Ascending aorta (tissue), 2 donors: Measurements from ENCODE around the gene GALNT17. TPM values are rescaled to one million over a fixed set of nuclear protein-coding genes. Genes with fewer than 3 reads are reported as not detected.

Source experiments
- DNase-seq, 2 donors: peaks; one replicate each; pipeline ENCODE4 v3.0.0-alpha.2; 2019; ENCODE audit warnings: low spot score in 2 of 2
- H3K27ac ChIP-seq, 2 donors: fragments of 200-600 bp; sonication (generic); one replicate each; pipeline ENCODE4 v1.5.1; 2016 to 2017; ENCODE audit warnings: mild to moderate bottlenecking in 1 of 2
- H3K27me3 ChIP-seq: fragments of 200-600 bp; sonication (generic); one replicate; pipeline ENCODE4 v1.5.1; 2017
- H3K36me3 ChIP-seq, 2 donors: fragments of 200-600 bp; sonication (generic); one replicate each; pipeline ENCODE4 v1.5.1; 2016
- H3K4me1 ChIP-seq, 2 donors: fragments of 200-600 bp; sonication (generic); one replicate each; pipeline ENCODE4 v1.5.1; 2016 to 2017; ENCODE audit warnings: mild to moderate bottlenecking in 1 of 2
- H3K4me3 ChIP-seq, 2 donors: fragments of 200-600 bp; sonication (generic); one replicate each; pipeline ENCODE4 v1.5.1; 2016 to 2017; ENCODE audit warnings: mild to moderate bottlenecking in 1 of 2
- H3K9me3 ChIP-seq, 2 donors: fragments of 200-600 bp; sonication (generic); one replicate each; pipeline ENCODE4 v1.5.1; 2016
- intact Hi-C: fragments of 100-400 bp; cut with DNase I; formaldehyde crosslinking; loops from one replicate; pipeline ENCODE4 v1.15.1; 2023
- total RNA-seq: library from RNA; depleted of rRNA; stranded (reverse); fragments of >200 nt; gene quantifications from one replicate; pipeline ENCODE4 v1.1.0, GENCODE V29; 2016
- TF ChIP-seq, protein P1 (sequence below), 3 experiments: fragments of 200-600 bp in 2 of 3; fragments of 450-650 bp in 1 of 3; sonication (generic) in 2 of 3; IDR thresholded peaks; one replicate each; pipeline ENCODE4 v1.5.1; 2016 to 2019; ENCODE audit warnings: antibody characterized with exemption in 3 of 3, mild to moderate bottlenecking in 1 of 3, moderate library complexity in 1 of 3

The GALNT17 gene
- total RNA-seq, 1 donor from 2014 or later, result 29.8 TPM

DNA sequence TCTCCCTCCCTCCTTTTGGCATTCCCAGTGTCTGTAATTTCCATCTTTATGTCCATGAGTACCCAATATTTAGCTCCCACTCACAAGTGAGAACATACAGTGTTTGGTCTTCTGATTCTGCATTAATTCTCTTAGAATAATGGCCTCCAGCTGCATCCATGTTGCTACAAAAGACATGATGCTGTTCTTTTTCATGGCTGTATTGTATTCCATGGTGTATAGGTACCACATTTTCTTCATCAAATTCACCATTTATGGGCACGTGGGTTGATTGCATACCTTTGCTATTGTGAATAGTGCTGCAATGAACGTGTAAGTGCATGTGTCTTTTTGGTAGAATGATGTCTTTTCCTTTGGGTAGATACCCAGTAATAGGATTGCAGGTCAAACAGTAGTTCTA, 576.8 kb downstream of the GALNT17 start:
- Histone ChIP-seq H3K27ac (no peak overlapping the region), H3K4me1 (no peaks in the 10 kb centered on the region), H3K36me3 (peaks cover 0 to 3% of the 10 kb centered on the region in 2 donors), H3K4me3 (no peak overlapping the region), H3K27me3 (no peaks in the 10 kb centered on the region), H3K9me3 (no peaks in the 10 kb centered on the region)
- DNase-seq, result no peak
- TF ChIP-seq, protein P1, sequence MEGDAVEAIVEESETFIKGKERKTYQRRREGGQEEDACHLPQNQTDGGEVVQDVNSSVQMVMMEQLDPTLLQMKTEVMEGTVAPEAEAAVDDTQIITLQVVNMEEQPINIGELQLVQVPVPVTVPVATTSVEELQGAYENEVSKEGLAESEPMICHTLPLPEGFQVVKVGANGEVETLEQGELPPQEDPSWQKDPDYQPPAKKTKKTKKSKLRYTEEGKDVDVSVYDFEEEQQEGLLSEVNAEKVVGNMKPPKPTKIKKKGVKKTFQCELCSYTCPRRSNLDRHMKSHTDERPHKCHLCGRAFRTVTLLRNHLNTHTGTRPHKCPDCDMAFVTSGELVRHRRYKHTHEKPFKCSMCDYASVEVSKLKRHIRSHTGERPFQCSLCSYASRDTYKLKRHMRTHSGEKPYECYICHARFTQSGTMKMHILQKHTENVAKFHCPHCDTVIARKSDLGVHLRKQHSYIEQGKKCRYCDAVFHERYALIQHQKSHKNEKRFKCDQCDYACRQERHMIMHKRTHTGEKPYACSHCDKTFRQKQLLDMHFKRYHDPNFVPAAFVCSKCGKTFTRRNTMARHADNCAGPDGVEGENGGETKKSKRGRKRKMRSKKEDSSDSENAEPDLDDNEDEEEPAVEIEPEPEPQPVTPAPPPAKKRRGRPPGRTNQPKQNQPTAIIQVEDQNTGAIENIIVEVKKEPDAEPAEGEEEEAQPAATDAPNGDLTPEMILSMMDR (IDR thresholded peaks at IDR 0.05), result no peak
- intact Hi-C loops, result no loop called here

DNA sequence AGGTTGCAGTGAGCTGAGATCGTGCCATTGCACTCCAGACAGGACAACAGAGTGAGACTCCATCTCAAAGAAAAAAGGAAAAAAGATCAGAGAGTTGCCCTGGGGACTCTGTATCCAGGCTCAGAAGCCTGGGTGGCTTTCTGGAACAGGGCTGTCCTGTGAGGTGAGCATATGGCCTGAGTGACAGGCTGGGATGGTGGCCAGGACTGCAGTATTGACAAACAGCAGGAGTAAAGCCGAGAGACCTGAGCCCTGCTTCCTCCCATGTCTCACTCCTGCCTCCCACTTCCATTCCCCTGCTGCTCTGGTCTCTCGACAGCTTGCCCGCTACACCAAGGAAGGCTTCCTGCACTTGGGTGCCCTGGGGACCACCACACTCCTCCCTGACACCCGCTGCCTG, 578.5 kb downstream of the GALNT17 start:
- TF ChIP-seq, protein P1 (IDR thresholded peaks at IDR 0.05), result no peak
- no peaks in the 10 kb centered on the region for H3K9me3 ChIP-seq
- intact Hi-C loops, result no loop called here
- no peak overlapping the region for H3K27ac ChIP-seq
- H3K4me1 ChIP-seq, result no peaks in the 10 kb centered on the region
- no peak for DNase-seq
- H3K36me3 ChIP-seq, result peaks cover 0 to 3% of the 10 kb centered on the region in 2 donors
- no peaks in the 10 kb centered on the region for H3K27me3 ChIP-seq
- H3K4me3 ChIP-seq, result no peak overlapping the region

DNA sequence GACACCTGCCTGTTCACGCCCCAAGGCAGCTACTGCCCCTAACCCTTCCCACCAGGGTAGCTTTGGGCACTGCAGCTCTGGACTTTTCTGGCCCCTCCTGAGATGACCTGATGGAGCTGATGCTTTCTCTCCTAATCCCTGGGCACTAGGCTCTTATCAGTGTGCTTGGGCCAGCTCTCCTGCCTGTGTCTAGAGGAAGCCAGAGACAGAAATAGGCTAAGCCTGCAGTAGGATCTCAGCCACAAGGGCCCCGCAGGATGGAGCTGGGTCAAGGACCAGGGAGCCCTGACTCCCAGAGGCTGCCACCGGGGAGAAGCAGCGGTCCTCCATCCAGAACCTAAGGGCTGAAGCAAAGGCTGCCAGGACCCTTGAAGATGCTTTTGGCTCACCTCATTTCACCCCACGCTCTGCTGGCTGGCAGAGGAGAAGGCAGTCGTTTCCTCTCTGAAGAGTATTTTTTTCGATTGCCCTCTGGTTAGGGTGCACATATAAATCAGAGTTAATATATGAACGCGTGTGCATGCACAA, 580.8 kb downstream of the GALNT17 start:
- peaks cover 0 to 3% of the 10 kb centered on the region in 2 donors for H3K36me3 ChIP-seq
- no peaks in the 10 kb centered on the region for H3K4me1 ChIP-seq
- H3K27ac ChIP-seq, result no peak overlapping the region
- no peak overlapping the region for H3K4me3 ChIP-seq
- intact Hi-C loops, result no loop called here
- TF ChIP-seq, protein P1 (IDR thresholded peaks at IDR 0.05), result no peak
- no peaks in the 10 kb centered on the region for H3K27me3 ChIP-seq
- H3K9me3 ChIP-seq, result no peaks in the 10 kb centered on the region
- DNase-seq, result no peak

DNA sequence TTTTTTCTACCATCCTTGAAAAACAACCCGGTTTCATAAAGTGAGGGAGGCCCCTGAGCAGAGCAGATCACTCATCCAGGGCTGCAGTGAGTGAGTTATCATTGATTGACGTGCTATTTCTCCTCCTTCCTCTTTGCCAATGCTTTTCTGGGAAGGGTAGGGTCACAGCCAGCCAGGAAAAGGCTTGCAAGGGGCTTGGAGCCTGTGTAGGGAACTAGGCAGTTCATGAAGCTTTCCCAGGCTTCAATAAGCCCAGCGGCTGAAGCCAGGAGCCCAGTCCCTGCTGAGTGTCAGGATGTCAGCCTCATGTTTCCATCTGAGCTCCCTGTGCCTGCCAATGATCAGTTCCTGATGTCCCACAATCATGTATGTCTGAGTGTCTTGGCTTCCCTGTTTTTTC, 584.7 kb downstream of the GALNT17 start:
- H3K27ac ChIP-seq, result no peak overlapping the region
- no peaks in the 10 kb centered on the region for H3K4me1 ChIP-seq
- H3K36me3 ChIP-seq, result peaks cover 0 to 3% of the 10 kb centered on the region in 2 donors
- no peaks in the 10 kb centered on the region for H3K27me3 ChIP-seq
- no peak for DNase-seq
- no peaks in the 10 kb centered on the region for H3K9me3 ChIP-seq
- H3K4me3 ChIP-seq, result no peak overlapping the region
- TF ChIP-seq, protein P1 (IDR thresholded peaks at IDR 0.05), result no peak
- intact Hi-C loops, result no loop called here

DNA sequence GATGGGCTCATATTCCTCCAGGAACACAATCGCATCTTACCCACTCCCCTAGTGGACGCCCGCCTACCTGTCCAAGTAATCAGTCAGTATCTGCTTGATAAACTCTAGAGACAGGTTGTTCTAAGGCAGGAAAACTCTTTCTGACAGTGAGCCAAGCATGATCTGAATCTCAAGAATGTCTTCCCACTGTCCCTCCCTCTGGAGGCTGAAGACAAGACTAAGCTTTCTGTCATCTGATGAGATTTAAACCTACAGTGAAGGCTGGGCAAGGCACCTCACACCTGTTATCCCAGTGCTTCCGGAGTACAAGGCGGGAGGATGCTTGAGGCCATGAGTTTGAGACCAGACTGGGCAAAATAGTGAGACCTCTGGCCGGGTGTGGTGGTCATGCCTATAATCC, 586.6 kb downstream of the GALNT17 start:
- intact Hi-C loops, result no loop called here
- TF ChIP-seq, protein P1 (IDR thresholded peaks at IDR 0.05), result no peak
- no peak overlapping the region for H3K4me3 ChIP-seq
- no peak overlapping the region for H3K27ac ChIP-seq
- H3K27me3 ChIP-seq, result no peaks in the 10 kb centered on the region
- no peak for DNase-seq
- no peaks in the 10 kb centered on the region for H3K36me3 ChIP-seq
- no peaks in the 10 kb centered on the region for H3K4me1 ChIP-seq
- H3K9me3 ChIP-seq, result no peaks in the 10 kb centered on the region

DNA sequence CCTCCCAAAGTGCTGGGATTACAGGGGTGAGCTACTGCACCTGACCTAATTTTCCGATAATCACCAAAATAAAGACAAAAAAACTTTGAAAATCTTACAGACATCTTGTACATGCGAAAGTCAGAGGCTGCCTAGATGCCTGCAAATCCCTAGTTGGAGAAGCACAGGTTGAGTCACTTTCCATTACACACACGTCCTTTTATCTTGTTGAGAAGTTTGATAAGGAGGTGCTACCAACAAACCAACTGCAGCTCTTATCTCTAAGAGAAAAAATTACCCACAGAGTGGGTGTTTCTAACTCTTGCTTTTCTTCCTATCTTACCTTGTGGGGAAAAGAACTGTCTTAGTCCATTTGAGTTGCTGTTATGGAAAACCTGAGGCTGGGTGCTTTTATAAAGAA, 589.8 kb downstream of the GALNT17 start:
- Histone ChIP-seq H3K4me1 (no peaks in the 10 kb centered on the region), H3K27ac (no peak overlapping the region), H3K4me3 (no peak overlapping the region), H3K9me3 (no peaks in the 10 kb centered on the region), H3K36me3 (no peaks in the 10 kb centered on the region), H3K27me3 (no peaks in the 10 kb centered on the region)
- DNase-seq, result no peak
- TF ChIP-seq, protein P1 (IDR thresholded peaks at IDR 0.05), result no peak
- intact Hi-C loops, result no loop called here
